GM18499 (cell line): ENCODE results near the gene SYTL2.
"Not testable (repeated sequence)": the region's sequence is repeated elsewhere in the genome, so short reads cannot be mapped to it uniquely, and the experiment has no call there.

Source experiments
- ATAC-seq: cut with Tn5 transposase; IDR thresholded peaks from one replicate; pipeline ENCODE4 v1.9.1; 2021; ENCODE audit warnings: moderate number of reproducible peaks; ENCODE audit not compliant: insufficient read depth, unreplicated experiment

Gene SYTL2

GRCh38 chr11:85663753-85664614, 147.0 kb downstream of the SYTL2 start:
- peak; percentile 41 for ATAC-seq

- no peak for ATAC-seq
Observed at GRCh38 chr11:85663080-85663752, 147.7 kb downstream of the SYTL2 start.

GRCh38 chr11:85661972-85662664, 148.8 kb downstream of the SYTL2 start:
- no peak for ATAC-seq

- no peak for ATAC-seq
Observed at GRCh38 chr11:85658180-85658579, 152.8 kb downstream of the SYTL2 start.

- no peak for ATAC-seq
Observed at GRCh38 chr11:85656777-85657176, 154.2 kb downstream of the SYTL2 start.

DNA sequence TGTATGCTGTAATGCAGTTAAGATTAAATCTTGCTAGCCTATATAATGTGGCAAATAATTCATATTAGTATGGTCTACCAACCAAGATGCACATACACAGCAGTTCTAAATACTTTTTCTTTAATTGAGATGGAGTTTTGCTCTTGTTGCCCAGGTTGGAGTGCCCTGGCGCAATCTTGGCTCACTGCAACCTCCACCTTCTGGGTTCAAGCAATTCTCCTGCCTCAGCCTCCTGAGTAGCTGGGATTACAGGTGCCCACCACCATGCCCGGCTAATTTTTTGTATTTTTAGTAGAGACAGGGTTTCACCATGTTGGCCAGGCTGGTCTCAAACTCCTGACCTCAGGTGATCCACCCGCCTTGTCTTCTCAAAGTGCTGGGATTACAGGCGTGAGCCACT, 156.6 kb downstream of the SYTL2 start:
- ATAC-seq = not testable (repeated sequence)

DNA sequence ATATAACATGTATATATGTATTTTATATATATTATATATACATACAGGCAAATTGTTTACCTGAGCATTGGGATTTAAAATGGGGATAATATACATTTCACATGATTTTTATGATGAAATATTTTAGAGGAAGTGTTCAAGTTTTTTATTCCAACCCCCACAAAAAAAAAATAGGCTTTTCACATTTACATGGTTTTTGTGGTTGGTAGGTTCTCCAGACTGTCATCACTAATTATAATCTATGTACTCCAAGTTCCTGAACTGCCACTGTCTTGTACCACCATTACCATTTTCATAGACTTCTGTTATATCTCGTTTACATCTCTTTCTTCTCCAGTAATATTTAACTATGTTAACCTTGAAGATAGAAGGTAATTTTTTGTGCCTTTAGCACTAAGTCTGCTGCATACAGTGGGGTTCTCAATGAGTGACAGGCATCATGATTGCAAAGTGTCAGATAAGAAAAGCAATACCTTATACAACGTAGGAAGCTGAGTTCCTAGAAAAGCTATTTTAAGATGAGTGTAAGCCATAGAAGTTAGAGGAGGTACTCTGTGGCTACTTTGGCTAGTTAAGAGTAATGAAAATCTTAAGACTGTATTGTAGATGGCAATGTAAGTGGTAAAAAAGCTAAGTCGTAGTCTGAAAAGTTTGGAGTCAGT, 158.0 kb downstream of the SYTL2 start:
- ATAC-seq = no peak

DNA sequence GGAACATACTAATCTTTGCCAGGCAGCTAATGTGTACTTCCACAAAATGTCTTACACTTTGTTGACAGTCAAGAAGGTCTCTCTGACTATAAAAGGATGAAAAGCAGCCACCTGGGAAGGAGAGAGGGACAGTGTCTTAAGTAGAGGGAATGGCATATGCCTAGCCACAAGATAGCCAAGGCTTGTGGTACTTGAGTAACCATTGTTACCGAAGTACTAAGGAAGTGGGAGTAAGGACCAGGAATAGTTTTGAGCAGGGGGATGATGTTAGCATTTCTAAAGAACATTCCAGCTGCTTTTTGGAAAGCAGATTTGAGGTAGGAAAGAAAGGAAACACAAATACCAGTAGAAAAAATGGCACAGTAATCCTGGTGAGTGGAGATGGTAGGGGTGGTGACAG, 159.8 kb downstream of the SYTL2 start:
- ATAC-seq = no peak

DNA sequence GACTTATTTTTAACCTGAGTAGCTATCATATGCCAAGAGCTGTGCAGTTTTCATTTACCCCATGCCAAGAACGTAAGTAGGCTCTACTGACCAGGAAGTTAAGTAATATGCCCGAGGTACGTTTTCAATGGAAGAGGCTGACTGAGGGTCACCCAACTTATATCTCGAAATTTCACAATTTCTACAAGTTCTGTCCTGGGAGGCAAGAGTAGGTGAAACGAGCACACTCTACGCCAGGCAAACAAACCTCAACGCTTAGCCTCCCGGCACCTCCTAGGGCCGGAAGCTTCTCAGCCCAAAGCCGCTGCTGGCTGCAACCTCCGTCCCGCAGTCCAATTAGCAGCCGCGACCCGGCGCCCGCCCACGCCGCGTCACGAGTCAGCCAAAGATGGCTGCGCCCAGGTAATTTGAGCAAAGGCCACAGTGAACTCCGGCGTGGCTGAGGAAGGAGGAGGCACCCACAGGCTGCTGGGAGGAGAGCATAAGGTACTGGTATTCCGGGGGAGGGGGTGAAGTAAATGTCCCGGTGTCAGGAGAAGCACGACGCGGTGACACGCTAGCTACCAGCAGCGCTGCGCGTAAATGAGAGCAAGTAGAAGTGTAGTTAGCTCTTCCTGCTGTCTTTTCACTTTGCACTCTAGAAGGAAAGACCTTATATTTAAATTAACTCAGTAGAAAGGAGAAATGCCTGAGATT, 163.2 kb downstream of the SYTL2 start, which contains the start of gene TMEM126A:
Gene TMEM126A (plus strand): TSS at position 364 of the 696 bp plus-strand sequence. CDS start 2,289 bp downstream, outside the sequence.
- ATAC-seq = peak; percentile 96

DNA sequence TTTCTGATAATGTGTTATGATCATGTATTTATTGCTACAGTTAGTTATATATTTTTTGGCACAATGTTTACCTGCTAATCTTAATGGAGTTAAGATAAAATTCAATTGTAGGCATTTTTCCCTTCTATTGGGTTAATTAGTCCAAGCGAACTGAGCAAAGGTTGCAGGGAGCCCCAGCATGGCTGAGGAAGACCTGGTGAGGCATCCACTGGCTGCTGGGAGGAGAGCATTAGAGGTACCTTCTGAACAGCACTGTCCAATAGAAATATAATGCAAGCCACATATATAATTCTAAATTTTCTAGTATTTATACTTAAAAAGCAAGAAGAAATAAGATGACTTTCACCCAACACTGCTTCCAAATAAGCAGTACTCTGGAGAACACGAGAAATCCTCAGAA, 163.9 kb downstream of the SYTL2 start:
- ATAC-seq = no peak
